Heart right ventricle (tissue), 16 donors: ENCODE results near the gene RAB9B. TPM values are rescaled to one million over a fixed set of nuclear protein-coding genes. Genes with fewer than 3 reads are reported as not detected.

Experiments
- ATAC-seq, 8 donors: fragments of 200-7000 bp; cut with Tn5 transposase; one replicate each; pipeline ENCODE4 v1.9.1; 2020; ENCODE audit warnings: mild to moderate bottlenecking in 8 of 8, moderate library complexity in 8 of 8, moderate number of reproducible peaks in 1 of 8
- DNase-seq, 2 donors: peaks; one replicate each; pipeline ENCODE4 v3.0.0-alpha.2; 2020
- H3K27ac ChIP-seq, 10 donors: fragments of 200-600 bp; sonication (generic) in 2 of 10; one replicate each; pipeline versions ENCODE4 v1.5.0 to v1.8.0; 2020 to 2022; ENCODE audit warnings: mild to moderate bottlenecking in 3 of 10
- H3K27me3 ChIP-seq, 7 donors: fragments of 200-600 bp; one replicate each; pipeline ENCODE4 v1.8.0; 2021 to 2022; ENCODE audit warnings: mild to moderate bottlenecking in 2 of 7
- H3K36me3 ChIP-seq, 9 donors: fragments of 200-600 bp; sonication (generic) in 1 of 9; one replicate each; pipeline versions ENCODE4 v1.5.0 to v1.8.0; 2020 to 2022; ENCODE audit warnings: mild to moderate bottlenecking in 2 of 9
- H3K4me1 ChIP-seq, 9 donors: fragments of 200-600 bp; sonication (generic) in 1 of 9; one replicate each; pipeline versions ENCODE4 v1.5.0 to v1.8.0; 2020 to 2022; ENCODE audit warnings: mild to moderate bottlenecking in 4 of 9
- H3K4me3 ChIP-seq, 10 donors: fragments of 200-600 bp; sonication (generic) in 2 of 10; one replicate each; pipeline versions ENCODE4 v1.5.0 to v1.8.0; 2020 to 2022; ENCODE audit warnings: mild to moderate bottlenecking in 7 of 10, moderate library complexity in 2 of 10
- H3K9me3 ChIP-seq, 11 donors: fragments of 200-600 bp in 10 of 11; sonication (generic) in 2 of 11; one replicate each; pipeline versions ENCODE4 v1.5.0 to v1.8.0; 2013 to 2022; ENCODE audit warnings: mild to moderate bottlenecking in 2 of 11, control low read depth in 1 of 11, moderate library complexity in 1 of 11
- CTCF ChIP-seq, 9 donors: fragments of 200-600 bp; sonication (generic) in 2 of 9; IDR thresholded peaks; one replicate each; pipeline versions ENCODE4 v1.5.0 to v1.8.0; 2021 to 2022; ENCODE audit warnings: antibody characterized with exemption in 9 of 9, mild to moderate bottlenecking in 5 of 9, moderate library complexity in 1 of 9
- WGBS, 2 donors: extraction: QIAGEN DNeasy Blood & Tissue Kit; methylation state at CpG; one replicate each; pipeline ENCODE4 v1.1.7; 2013; ENCODE audit warnings: inconsistent platforms in 1 of 2; 5-methylcytosine and 5-hydroxymethylcytosine counted together
- intact Hi-C, 10 donors: fragments of 100-400 bp; cut with DNase I; formaldehyde crosslinking; loops; one replicate each; pipeline versions ENCODE4 v1.11.1 to v1.14.2; 2022
- polyA plus RNA-seq, 2 donors: library from polyadenylated mRNA; stranded (reverse); fragments of 200-250 nt; gene quantifications; one replicate each; pipeline ENCODE4 v1.2.3, GENCODE V29; 2013
- total RNA-seq, 10 donors: library from RNA; stranded (reverse); fragmentation: NEBNext Ultra II Directional in 3 of 10; extraction: Animal tissue kit (Norgen Biotek cat#: 25700) in 3 of 10; gene quantifications; one replicate each; pipeline versions ENCODE4 v1.2.1 to v1.2.4, GENCODE V29; 2021 to 2023
- donor health status: Arrhythmogenic right ventricular cardiomyopathy.
- donor health status: ischemic (EF 13 %, LVEDD 7.1; RV severe dilation, severe dysfunction).
- donor health status: healthy with polysubstance abuse.
- donor health status: DM: no; HTN: yes; CAD: no.
- donor health status: DM: no; HTN: no; CAD: no.
- donor health status: ischemic (EF 25% LVEDD 6.9; RV normal size, moderate dysfunction).
- donor health status: ischemic (EF 25% LVEDD 5.7; RV mildly dilated, moderate dysfunction).
- donor health status: healthy.
- donor health status: DM: yes; HTN: yes; CAD: no.
- donor health status: Ischemic cardiomyopathy.
- donor health status: ischemic (EF 35%, LVEDD 5.7; RV mildly dilated, moderate dysfunction).
- donor health status: nonischemic (EF 11% LVEDD 7.7; RV severe dilation, severe dysfunction).
- donor health status: DM: yes; HTN: yes; CAD: no.
- donor health status: PGD.
- donor health status: ischemic (EF 29% LVEDD 5.4; RV normal size, mild dysfunction).
- donor health status: nonischemic (EF 23%, LVEDD 6.1; RV moderate dilation, normal function).

Gene RAB9B
- total and polyA plus RNA-seq, 12 donors, result 4.4 to 42.4 (median 32.9) TPM

- Histone ChIP-seq H3K4me1 (peaks cover 0 to 14% (median 0%) of the 10 kb centered on the region in 9 donors), H3K27me3 (peaks cover 0 to 20% (median 0%) of the 10 kb centered on the region in 7 donors), H3K9me3 (no peaks in the 10 kb centered on the region), H3K36me3 (no peaks in the 10 kb centered on the region), H3K4me3 (no peak overlapping the region), H3K27ac (no peak overlapping the region)
- no peak for TF ChIP-seq CTCF (IDR thresholded peaks at IDR 0.05)
- intact Hi-C loops, result no loop called here
- no peak for DNase-seq
- no peak for ATAC-seq
- 95 to 96% methylated on average over 3 of the region's 3 CpGs for WGBS, 2 donors
These were observed 45.5 kb upstream of the RAB9B start for GRCh38 chrX:103877571-103877970.

- ATAC-seq (peak in 3 of 8 donors; percentile 23 to 35 (median 25)), DNase-seq (peak in 1 of 2 donors; percentile 6)
- no peaks in the 10 kb centered on the region for H3K9me3 ChIP-seq
- intact Hi-C loops, result no loop called here
- no peak overlapping the region for H3K4me3 ChIP-seq
- no peaks in the 10 kb centered on the region for H3K36me3 ChIP-seq
- 43 to 56% methylated on average over 5 of the region's 5 CpGs for WGBS, 2 donors
- no peak for TF ChIP-seq CTCF (IDR thresholded peaks at IDR 0.05)
- H3K27me3 ChIP-seq, result peaks cover 0 to 13% (median 0%) of the 10 kb centered on the region in 7 donors
- peak overlapping the region in 1 of 10 donors; percentile 2 for H3K27ac ChIP-seq
- no peaks in the 10 kb centered on the region for H3K4me1 ChIP-seq
These were observed 33.0 kb upstream of the RAB9B start for GRCh38 chrX:103864886-103865534.

GRCh38 chrX:103864149-103864548 lies 32.1 kb upstream of the RAB9B start:
- Histone ChIP-seq H3K27me3 (peaks cover 0 to 20% (median 0%) of the 10 kb centered on the region in 7 donors), H3K4me3 (no peak overlapping the region), H3K36me3 (no peaks in the 10 kb centered on the region), H3K9me3 (no peaks in the 10 kb centered on the region), H3K27ac (no peak overlapping the region), H3K4me1 (no peaks in the 10 kb centered on the region)
- DNase-seq (no peak), ATAC-seq (no peak)
- whole genome bisulfite sequencing, 2 donors, result 96 to 97% methylated on average over 3 of the region's 3 CpGs
- TF ChIP-seq CTCF (IDR thresholded peaks at IDR 0.05), result no peak
- intact Hi-C loops, result no loop called here

- no peak for TF ChIP-seq CTCF (IDR thresholded peaks at IDR 0.05)
- Histone ChIP-seq H3K4me3 (no peak overlapping the region), H3K36me3 (no peaks in the 10 kb centered on the region), H3K27ac (no peak overlapping the region), H3K27me3 (peaks cover 0 to 32% (median 0%) of the 10 kb centered on the region in 7 donors), H3K4me1 (no peaks in the 10 kb centered on the region), H3K9me3 (no peaks in the 10 kb centered on the region)
- no peak for ATAC-seq
- DNase-seq, result no peak
- intact Hi-C loops, result no loop called here
These were observed 29.1 kb upstream of the RAB9B start for GRCh38 chrX:103861200-103861599.
